Fibroblast of lung (primary cell): Measurements from ENCODE around the gene CPNE4. TPM values are rescaled to one million over a fixed set of nuclear protein-coding genes. Genes with fewer than 3 reads are reported as not detected.

Experiments
- DNase-seq, 2 donors: peaks; one replicate each; pipeline versions ENCODE4 v3.0.0 to v3.0.0-alpha.2; 2010; ENCODE audit warnings: low read depth in 2 of 2
- H2AFZ ChIP-seq: 2 replicates; pipeline ENCODE4 v1.5.1; 2012; ENCODE audit warnings: low read length, control low read depth, inconsistent platforms
- H3K27ac ChIP-seq: 2 replicates; pipeline ENCODE4 v1.5.1; 2011; ENCODE audit warnings: low read length, control low read depth; ENCODE audit not compliant: insufficient read depth
- H3K27me3 ChIP-seq: 2 replicates; pipeline ENCODE4 v1.5.1; 2011; ENCODE audit warnings: mild to moderate bottlenecking, low read length; ENCODE audit not compliant: control insufficient read depth, insufficient read depth
- H3K36me3 ChIP-seq: 2 replicates; pipeline ENCODE4 v1.5.1; 2011; ENCODE audit warnings: low read length; ENCODE audit not compliant: control insufficient read depth, insufficient read depth
- H3K4me1 ChIP-seq: 2 replicates; pipeline ENCODE4 v1.5.1; 2011; ENCODE audit warnings: low read length; ENCODE audit not compliant: control insufficient read depth, insufficient read depth; ENCODE audit errors: extremely low read depth
- H3K4me2 ChIP-seq: 2 replicates; pipeline ENCODE4 v1.5.1; 2011; ENCODE audit warnings: low read length, control low read depth; ENCODE audit not compliant: insufficient read depth; ENCODE audit errors: extremely low read depth
- H3K4me3 ChIP-seq, 4 experiments: fragments of 200-600 bp in 1 of 4; sonication (generic) in 1 of 4; replicated peaks in 1 of 4; 2 replicates each; pipeline ENCODE4 v1.5.1; 2011 to 2016; ENCODE audit warnings: low read length in 4 of 4, low read depth in 3 of 4, mild to moderate bottlenecking in 3 of 4, control low read depth in 2 of 4, inconsistent platforms in 1 of 4, mixed read lengths in 1 of 4; ENCODE audit not compliant: insufficient read depth in 1 of 4; ENCODE audit errors: control extremely low read depth in 1 of 4
- H3K79me2 ChIP-seq: 2 replicates; pipeline ENCODE4 v1.5.1; 2012; ENCODE audit warnings: mild to moderate bottlenecking, low read length, inconsistent platforms; ENCODE audit not compliant: control insufficient read depth, insufficient read depth
- H3K9ac ChIP-seq: 2 replicates; pipeline ENCODE4 v1.5.1; 2011; ENCODE audit warnings: mild to moderate bottlenecking, low read length, control low read depth; ENCODE audit not compliant: insufficient read depth
- H3K9me3 ChIP-seq: 2 replicates; pipeline ENCODE4 v1.5.1; 2012; ENCODE audit warnings: low read depth, low read length; ENCODE audit not compliant: control insufficient read depth, insufficient read depth
- H4K20me1 ChIP-seq: 2 replicates; pipeline ENCODE4 v1.5.1; 2011; ENCODE audit warnings: low read length; ENCODE audit not compliant: control insufficient read depth, insufficient read depth; ENCODE audit errors: extremely low read depth
- EZH2 ChIP-seq: IDR thresholded peaks from 2 replicates; pipeline ENCODE4 v1.5.1; 2012; ENCODE audit warnings: low read length, control low read depth, mild to moderate bottlenecking; ENCODE audit errors: missing control alignments
- polyA plus RNA-seq, 2 donors: library from polyadenylated mRNA; depleted of rRNA in 1 of 2; stranded (reverse) in 1 of 2; unstranded in 1 of 2; fragments of >200 nt; gene quantifications; 2 replicates each; pipeline ENCODE4 v1.2.1, GENCODE V29; 2011 to 2012; ENCODE audit warnings: missing spikeins in 1 of 2
- total RNA-seq: library from RNA; depleted of rRNA; stranded (reverse); fragments of >200 nt; gene quantifications from 2 replicates; pipeline ENCODE4 v1.2.1, GENCODE V29; 2014
- TF ChIP-seq, protein P1 (sequence below), 2 donors: IDR thresholded peaks in 1 of 2; conservative IDR thresholded peaks in 1 of 2; 1 replicate in 1 of 2; 2 replicates in 1 of 2; pipeline ENCODE4 v1.5.1; 2011 to 2012; ENCODE audit warnings: low read length in 2 of 2, control low read depth in 1 of 2, inconsistent platforms in 1 of 2, low read depth in 1 of 2, mild to moderate bottlenecking in 1 of 2

CPNE4 gene
- total and polyA plus RNA-seq, 2 donors (not counting 1 experiment from before 2014, with no cell fraction given), result 0.17 TPM; not detected in 1

DNA sequence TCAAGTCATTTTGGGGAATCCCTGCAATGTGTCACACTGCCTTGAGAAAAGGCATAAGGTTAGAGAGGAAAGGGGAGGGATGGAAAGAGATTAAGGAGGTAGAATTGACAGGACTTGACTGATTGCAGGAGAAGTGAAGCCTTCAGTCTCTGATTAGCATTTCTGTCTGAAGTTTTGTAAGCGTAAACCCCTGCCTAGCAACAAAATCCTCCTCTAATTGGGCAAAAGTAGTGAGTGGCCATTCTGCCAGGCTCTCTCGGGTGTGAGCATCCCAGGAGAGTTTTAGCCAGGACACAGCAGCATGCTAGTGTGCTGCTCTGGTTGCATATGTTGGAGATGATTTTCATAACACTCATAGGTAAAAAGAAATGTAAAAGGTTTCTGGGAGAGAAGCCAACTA is 415.0 kb downstream of the CPNE4 start:
- no peak for TF ChIP-seq EZH2
- TF ChIP-seq, protein P1, sequence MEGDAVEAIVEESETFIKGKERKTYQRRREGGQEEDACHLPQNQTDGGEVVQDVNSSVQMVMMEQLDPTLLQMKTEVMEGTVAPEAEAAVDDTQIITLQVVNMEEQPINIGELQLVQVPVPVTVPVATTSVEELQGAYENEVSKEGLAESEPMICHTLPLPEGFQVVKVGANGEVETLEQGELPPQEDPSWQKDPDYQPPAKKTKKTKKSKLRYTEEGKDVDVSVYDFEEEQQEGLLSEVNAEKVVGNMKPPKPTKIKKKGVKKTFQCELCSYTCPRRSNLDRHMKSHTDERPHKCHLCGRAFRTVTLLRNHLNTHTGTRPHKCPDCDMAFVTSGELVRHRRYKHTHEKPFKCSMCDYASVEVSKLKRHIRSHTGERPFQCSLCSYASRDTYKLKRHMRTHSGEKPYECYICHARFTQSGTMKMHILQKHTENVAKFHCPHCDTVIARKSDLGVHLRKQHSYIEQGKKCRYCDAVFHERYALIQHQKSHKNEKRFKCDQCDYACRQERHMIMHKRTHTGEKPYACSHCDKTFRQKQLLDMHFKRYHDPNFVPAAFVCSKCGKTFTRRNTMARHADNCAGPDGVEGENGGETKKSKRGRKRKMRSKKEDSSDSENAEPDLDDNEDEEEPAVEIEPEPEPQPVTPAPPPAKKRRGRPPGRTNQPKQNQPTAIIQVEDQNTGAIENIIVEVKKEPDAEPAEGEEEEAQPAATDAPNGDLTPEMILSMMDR (conservative IDR thresholded peaks at IDR 0.05 in 1 of 2, IDR thresholded peaks at IDR 0.05 in 1 of 2; ENCODE audit: low read depth in 1 of 2, low read length in 2 of 2), result no peak
- Histone ChIP-seq H3K9me3 (no peaks in the 10 kb centered on the region), H3K27me3 (no peaks in the 10 kb centered on the region), H3K4me1 (no peaks in the 10 kb centered on the region), H3K4me3 (no peak overlapping the region), H3K9ac (no peak overlapping the region), H2AFZ (no peak overlapping the region), H3K4me2 (no peak overlapping the region), H3K27ac (no peak overlapping the region), H4K20me1 (no peaks in the 10 kb centered on the region), H3K79me2 (no peaks in the 10 kb centered on the region), H3K36me3 (no peaks in the 10 kb centered on the region)
- DNase-seq, result no peak

DNA sequence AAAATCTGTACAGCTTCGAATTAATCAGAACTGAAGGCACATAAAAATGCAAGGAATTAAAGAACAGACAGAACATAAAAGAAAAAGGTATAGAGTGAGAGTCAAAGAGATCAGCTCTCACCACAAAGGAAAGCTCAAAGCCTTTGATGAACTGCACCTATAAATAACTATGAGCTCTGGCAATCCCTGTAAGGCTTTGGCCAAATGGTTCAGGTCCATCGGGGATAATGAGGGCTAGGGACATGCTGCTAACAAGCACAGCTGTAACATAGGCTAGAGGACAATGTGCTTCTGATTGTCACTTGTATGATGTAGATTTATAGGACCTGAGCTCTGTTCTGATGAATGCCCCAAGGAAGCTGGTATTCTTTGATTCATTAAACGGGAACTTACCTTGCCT is 418.1 kb downstream of the CPNE4 start:
- H3K79me2 ChIP-seq, result no peaks in the 10 kb centered on the region
- no peaks in the 10 kb centered on the region for H3K9me3 ChIP-seq
- H3K36me3 ChIP-seq, result no peaks in the 10 kb centered on the region
- no peak overlapping the region for H3K27ac ChIP-seq
- no peak overlapping the region for H3K9ac ChIP-seq
- no peaks in the 10 kb centered on the region for H3K27me3 ChIP-seq
- no peak overlapping the region for H2AFZ ChIP-seq
- H3K4me3 ChIP-seq, result no peak overlapping the region
- H3K4me2 ChIP-seq, result no peak overlapping the region
- TF ChIP-seq, protein P1 (conservative IDR thresholded peaks at IDR 0.05 in 1 of 2, IDR thresholded peaks at IDR 0.05 in 1 of 2; ENCODE audit: low read depth in 1 of 2, low read length in 2 of 2), result no peak
- no peak for TF ChIP-seq EZH2
- H4K20me1 ChIP-seq, result no peaks in the 10 kb centered on the region
- no peaks in the 10 kb centered on the region for H3K4me1 ChIP-seq
- DNase-seq, result no peak

DNA sequence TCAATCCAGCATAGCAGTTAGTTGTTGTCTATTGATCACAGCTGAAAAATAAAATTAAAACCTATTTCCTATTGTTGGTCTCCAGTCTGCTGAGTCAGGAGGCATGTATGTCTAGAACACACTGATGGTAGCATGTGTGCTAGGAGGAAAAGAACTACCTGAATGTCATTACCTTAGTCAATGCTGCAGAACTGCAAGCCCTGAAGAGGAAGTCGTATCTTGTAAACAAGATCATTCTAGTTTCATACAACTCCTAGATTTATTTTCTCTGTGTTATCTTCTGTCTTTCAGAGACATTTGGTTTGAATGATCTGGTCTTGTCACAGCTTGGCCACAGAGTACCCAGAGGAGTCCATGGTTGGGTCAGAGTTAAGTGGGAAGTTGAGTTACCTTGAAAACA is 422.1 kb downstream of the CPNE4 start:
- H3K9ac ChIP-seq, result no peak overlapping the region
- no peaks in the 10 kb centered on the region for H4K20me1 ChIP-seq
- TF ChIP-seq, protein P1 (conservative IDR thresholded peaks at IDR 0.05 in 1 of 2, IDR thresholded peaks at IDR 0.05 in 1 of 2; ENCODE audit: low read depth in 1 of 2, low read length in 2 of 2), result no peak
- TF ChIP-seq EZH2, result no peak
- no peak overlapping the region for H2AFZ ChIP-seq
- no peaks in the 10 kb centered on the region for H3K9me3 ChIP-seq
- no peaks in the 10 kb centered on the region for H3K27me3 ChIP-seq
- no peak for DNase-seq
- no peak overlapping the region for H3K4me2 ChIP-seq
- no peaks in the 10 kb centered on the region for H3K79me2 ChIP-seq
- H3K27ac ChIP-seq, result no peak overlapping the region
- H3K4me1 ChIP-seq, result no peaks in the 10 kb centered on the region
- no peak overlapping the region for H3K4me3 ChIP-seq
- H3K36me3 ChIP-seq, result no peaks in the 10 kb centered on the region
